WTC11 (cell line): ENCODE measurements around the gene EXOC4. TPM values are rescaled to one million over a fixed set of nuclear protein-coding genes. Genes with fewer than 3 reads are reported as not detected.

Experiments
- ATAC-seq: fragments of 200-7000 bp; cut with Tn5 transposase; 2 replicates; pipeline ENCODE4 v1.10.0; 2021; ENCODE audit warnings: mild to moderate bottlenecking, moderate library complexity
- CTCF ChIA-PET: fragments of 300-600 bp; sonication (Branson Sonifier 250); formaldehyde crosslinking; loops from one replicate; lab custom pipeline; 2021; ENCODE audit warnings: antibody characterized with exemption; lab: Charles Lee
- POLR2A ChIA-PET: fragments of 350-600 bp; sonication (Branson Sonifier 250); formaldehyde crosslinking; loops from one replicate; lab custom pipeline; 2021; ENCODE audit warnings: antibody characterized with exemption; lab: Charles Lee
- DNase-seq: peaks from one replicate; pipeline ENCODE4 v3.0.0; 2021; ENCODE audit warnings: low spot score
- H3K27ac Mint-ChIP-seq: 2 replicates; pipeline ENCODE4 v1.8.0; 2021; ENCODE audit warnings: mixed read lengths
- H3K27me3 Mint-ChIP-seq: 2 replicates; pipeline ENCODE4 v1.8.0; 2021; ENCODE audit warnings: low read depth, mild to moderate bottlenecking, moderate library complexity, mixed read lengths
- H3K36me3 Mint-ChIP-seq: 2 replicates; pipeline ENCODE4 v1.8.0; 2021; ENCODE audit warnings: mixed read lengths
- H3K4me1 Mint-ChIP-seq: 2 replicates; pipeline ENCODE4 v1.8.0; 2022; ENCODE audit warnings: mixed read lengths
- H3K4me3 Mint-ChIP-seq: 2 replicates; pipeline ENCODE4 v1.8.0; 2021; ENCODE audit warnings: mild to moderate bottlenecking, moderate library complexity, mixed read lengths
- H3K9me3 Mint-ChIP-seq: 2 replicates; pipeline ENCODE4 v1.8.0; 2021; ENCODE audit warnings: mixed read lengths
- ATF2 ChIP-seq: sonication (generic); formaldehyde crosslinking; IDR thresholded peaks from 2 replicates; pipeline ENCODE4 v1.8.1; 2022; ENCODE audit warnings: low read depth, missing genetic modification reagents, borderline replicate concordance
- ATF3 ChIP-seq: sonication (generic); formaldehyde crosslinking; conservative IDR thresholded peaks from 2 replicates; pipeline ENCODE4 v1.8.1; 2022; ENCODE audit warnings: mild to moderate bottlenecking, missing genetic modification reagents
- ATF6 ChIP-seq: sonication (generic); formaldehyde crosslinking; IDR thresholded peaks from 2 replicates; pipeline ENCODE4 v1.8.1; 2023; ENCODE audit warnings: mild to moderate bottlenecking, missing genetic modification reagents
- CDX4 ChIP-seq: fragments of 250-450 bp; sonication (Bioruptor Pico); IDR thresholded peaks from 2 replicates; pipeline ENCODE4 v1.9.0; 2021; ENCODE audit warnings: moderate library complexity, mild to moderate bottlenecking, inconsistent platforms, borderline replicate concordance
- ELF4 ChIP-seq: sonication (generic); formaldehyde crosslinking; IDR thresholded peaks from 2 replicates; pipeline ENCODE4 v1.8.1; 2022; ENCODE audit warnings: low read depth, mild to moderate bottlenecking, moderate library complexity, missing genetic modification reagents
- EMX1 ChIP-seq: fragments of 250-450 bp; sonication (Bioruptor Pico); IDR thresholded peaks from 2 replicates; pipeline ENCODE4 v1.8.0; 2021; ENCODE audit warnings: mild to moderate bottlenecking
- FOXJ3 ChIP-seq: sonication (generic); formaldehyde crosslinking; IDR thresholded peaks from 2 replicates; pipeline ENCODE4 v1.9.0; 2021; ENCODE audit warnings: missing genetic modification reagents, mild to moderate bottlenecking, borderline replicate concordance
- FOXP1 ChIP-seq: sonication (generic); formaldehyde crosslinking; IDR thresholded peaks from 2 replicates; pipeline ENCODE4 v1.8.0; 2022; ENCODE audit warnings: missing genetic modification reagents, mild to moderate bottlenecking, moderate library complexity, borderline replicate concordance
- FOXP4 ChIP-seq: sonication (generic); formaldehyde crosslinking; IDR thresholded peaks from 2 replicates; pipeline ENCODE4 v1.8.0; 2022; ENCODE audit warnings: mild to moderate bottlenecking, missing genetic modification reagents
- GRHL2 ChIP-seq: fragments of 250-450 bp; sonication (Bioruptor Pico); IDR thresholded peaks from 2 replicates; pipeline ENCODE4 v1.8.0; 2022; ENCODE audit warnings: mild to moderate bottlenecking, moderate library complexity; ENCODE audit not compliant: insufficient replicate concordance, severe bottlenecking
- JUN ChIP-seq: sonication (generic); formaldehyde crosslinking; IDR thresholded peaks from 2 replicates; pipeline ENCODE4 v1.8.0; 2023; ENCODE audit warnings: mild to moderate bottlenecking, missing genetic modification reagents
- MAX ChIP-seq: sonication (generic); formaldehyde crosslinking; IDR thresholded peaks from 2 replicates; pipeline ENCODE4 v1.8.0; 2022; ENCODE audit warnings: mild to moderate bottlenecking, missing genetic modification reagents
- NR2C2 ChIP-seq: sonication (generic); formaldehyde crosslinking; IDR thresholded peaks from 2 replicates; pipeline ENCODE4 v1.8.0; 2022; ENCODE audit warnings: mild to moderate bottlenecking, missing genetic modification reagents
- OVOL2 ChIP-seq: fragments of 250-450 bp; sonication (Bioruptor Pico); IDR thresholded peaks from 2 replicates; pipeline ENCODE4 v1.9.0; 2021; ENCODE audit warnings: mild to moderate bottlenecking, borderline replicate concordance
- SMAD4 ChIP-seq: sonication (generic); formaldehyde crosslinking; IDR thresholded peaks from 2 replicates; pipeline ENCODE4 v1.8.0; 2022; ENCODE audit warnings: mild to moderate bottlenecking, missing genetic modification reagents
- SOX15 ChIP-seq: fragments of 250-450 bp; sonication (Bioruptor Pico); IDR thresholded peaks from 2 replicates; pipeline ENCODE4 v1.9.0; 2021; ENCODE audit warnings: mild to moderate bottlenecking
- TEAD1 ChIP-seq: sonication (generic); formaldehyde crosslinking; IDR thresholded peaks from 2 replicates; pipeline ENCODE4 v1.8.0; 2022; ENCODE audit warnings: mild to moderate bottlenecking, missing genetic modification reagents
- ZMAT4 ChIP-seq: fragments of 250-450 bp; sonication (Bioruptor Pico); IDR thresholded peaks from 2 replicates; pipeline ENCODE4 v1.9.0; 2021; ENCODE audit warnings: mild to moderate bottlenecking
- ZNF317 ChIP-seq: sonication (generic); formaldehyde crosslinking; IDR thresholded peaks from 2 replicates; pipeline ENCODE4 v1.8.1; 2023; ENCODE audit warnings: low read depth, mild to moderate bottlenecking, moderate library complexity, missing genetic modification reagents, borderline replicate concordance
- ZNF396 ChIP-seq: fragments of 250-450 bp; sonication (Bioruptor Pico); IDR thresholded peaks from 2 replicates; pipeline ENCODE4 v1.8.0; 2021; ENCODE audit warnings: mild to moderate bottlenecking, moderate library complexity, borderline replicate concordance
- ZNF423 ChIP-seq: fragments of 250-450 bp; sonication (Bioruptor Pico); IDR thresholded peaks from 2 replicates; pipeline ENCODE4 v2.1.2; 2022; ENCODE audit warnings: mild to moderate bottlenecking, moderate library complexity
- ZNF425 ChIP-seq: fragments of 250-450 bp; sonication (Bioruptor Pico); conservative IDR thresholded peaks from 2 replicates; pipeline ENCODE4 v1.9.0; 2021; ENCODE audit warnings: mild to moderate bottlenecking
- ZSCAN18 ChIP-seq: fragments of 250-450 bp; sonication (Bioruptor Pico); IDR thresholded peaks from 2 replicates; pipeline ENCODE4 v2.1.2; 2022; ENCODE audit warnings: mild to moderate bottlenecking, moderate library complexity
- total RNA-seq: library from RNA; stranded (reverse); gene quantifications from 3 replicates; pipeline ENCODE4 v1.2.3, GENCODE V29; 2021

Gene EXOC4
- total RNA-seq, 1 experiment from 2014 or later: 62.0 TPM

- H3K9me3 Mint-ChIP-seq: peaks cover 21% of the 10 kb centered on the region
- H3K27me3 Mint-ChIP-seq: no peaks in the 10 kb centered on the region
- peaks cover 29% of the 10 kb centered on the region for H3K4me1 Mint-ChIP-seq
- H3K36me3 Mint-ChIP-seq: peaks cover 20% of the 10 kb centered on the region
- no peak overlapping the region for H3K4me3 Mint-ChIP-seq
- DNase-seq (no peak), ATAC-seq (no peak)
- TF ChIP-seq TEAD1 (CRISPR knock-in tag) (no peak), ZNF425 (CRISPR knock-in tag) (no peak), FOXP4 (CRISPR knock-in tag) (no peak), ZMAT4 (CRISPR knock-in tag) (no peak), ZNF423 (CRISPR knock-in tag) (no peak), ZSCAN18 (CRISPR knock-in tag) (no peak), ATF3 (CRISPR knock-in tag) (no peak), ZNF396 (CRISPR knock-in tag) (no peak), NR2C2 (CRISPR knock-in tag) (no peak), SMAD4 (no peak)
- ChIA-PET CTCF (no interaction called here), POLR2A (no interaction called here)
- H3K27ac Mint-ChIP-seq: no peak overlapping the region
Measured at GRCh38 chr7:134047675-134048074, 794.8 kb downstream of the EXOC4 start.

- H3K4me1 Mint-ChIP-seq: peaks cover 34% of the 10 kb centered on the region
- POLR2A ChIA-PET: no interaction called here
- H3K9me3 Mint-ChIP-seq: peaks cover 21% of the 10 kb centered on the region
- H3K27ac Mint-ChIP-seq: no peak overlapping the region
- TF ChIP-seq FOXP1 (CRISPR knock-in tag) (no peak), JUN (CRISPR knock-in tag) (no peak), GRHL2 (CRISPR knock-in tag) (no peak), SOX15 (CRISPR knock-in tag) (no peak), CDX4 (CRISPR knock-in tag) (no peak), ATF3 (CRISPR knock-in tag) (no peak), FOXJ3 (CRISPR knock-in tag) (no peak), ATF2 (CRISPR knock-in tag) (no peak), ELF4 (CRISPR knock-in tag) (no peak), MAX (CRISPR knock-in tag) (no peak), OVOL2 (no peak), EMX1 (CRISPR knock-in tag) (no peak), ZNF317 (CRISPR knock-in tag) (no peak), ATF6 (no peak)
- no peak for ATAC-seq
- no peak overlapping the region for H3K4me3 Mint-ChIP-seq
- no peaks in the 10 kb centered on the region for H3K27me3 Mint-ChIP-seq
- peaks cover 20% of the 10 kb centered on the region for H3K36me3 Mint-ChIP-seq
- DNase-seq: no peak
- CTCF ChIA-PET: no interaction called here
Measured at GRCh38 chr7:134048166-134048565, 795.3 kb downstream of the EXOC4 start.
